ENCODE data around the gene MRPS35.

DNA sequence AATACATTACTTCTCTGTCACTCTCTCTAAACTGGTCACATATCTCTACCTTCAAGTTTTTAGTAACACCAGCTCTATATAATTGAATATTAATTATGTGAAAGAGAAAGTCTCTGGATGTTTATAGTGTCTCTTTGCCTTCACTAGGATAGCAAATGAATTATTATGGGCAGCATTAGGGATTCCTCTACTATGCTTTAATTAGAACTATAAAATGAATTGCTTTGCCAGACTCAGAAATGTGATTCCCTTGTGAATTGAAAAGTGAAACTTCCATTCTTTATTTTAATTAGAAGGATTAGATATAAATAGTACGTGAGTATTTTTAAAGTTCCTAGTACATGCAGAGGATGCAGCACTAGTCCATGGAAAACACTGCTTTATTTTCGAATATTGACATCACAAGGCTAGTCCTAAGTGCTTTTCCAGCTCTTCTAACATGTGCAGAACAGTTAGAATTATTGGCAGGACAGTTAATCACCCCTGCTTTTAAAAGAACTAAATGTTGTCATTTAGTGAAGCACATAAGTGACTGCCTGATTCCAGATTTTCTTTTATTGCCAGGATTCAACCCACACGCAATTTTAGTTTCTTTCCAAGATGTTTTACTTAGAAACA is 37.4 kb upstream of the MRPS35 start:
- TF ChIP-seq GATA2 (IDR thresholded peaks at IDR 0.05; ENCODE audit: low read depth, low read length) (no peak), GATA3 (IDR thresholded peaks at IDR 0.05; ENCODE audit: low read depth, low read length) (no peak)
